ENCODE data around the gene PDCD6IP.
"Not testable (repeated sequence)": the region's sequence is repeated elsewhere in the genome, so short reads cannot be mapped to it uniquely, and the experiment has no call there.

DNA sequence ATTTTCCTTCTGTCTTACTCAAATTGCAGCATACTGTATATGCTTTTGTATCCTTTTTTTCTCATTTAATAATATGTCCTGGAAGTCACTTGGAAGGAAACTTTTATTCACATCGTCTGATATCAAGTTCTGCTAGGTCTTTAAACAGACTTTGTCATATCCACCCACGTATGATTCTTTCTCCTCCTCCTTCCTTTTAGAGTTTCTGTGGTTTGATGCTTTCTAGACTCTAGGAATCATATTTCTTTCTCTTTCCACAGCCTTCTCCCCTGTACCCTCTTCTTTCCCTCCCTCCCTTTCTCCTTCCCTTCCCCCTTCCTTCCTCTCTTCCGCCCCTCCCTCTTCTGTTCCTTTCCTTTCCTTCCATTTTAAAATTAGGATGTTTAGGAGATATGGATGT lies 52.2 kb downstream of the PDCD6IP start:
- TF ChIP-seq, protein P1, sequence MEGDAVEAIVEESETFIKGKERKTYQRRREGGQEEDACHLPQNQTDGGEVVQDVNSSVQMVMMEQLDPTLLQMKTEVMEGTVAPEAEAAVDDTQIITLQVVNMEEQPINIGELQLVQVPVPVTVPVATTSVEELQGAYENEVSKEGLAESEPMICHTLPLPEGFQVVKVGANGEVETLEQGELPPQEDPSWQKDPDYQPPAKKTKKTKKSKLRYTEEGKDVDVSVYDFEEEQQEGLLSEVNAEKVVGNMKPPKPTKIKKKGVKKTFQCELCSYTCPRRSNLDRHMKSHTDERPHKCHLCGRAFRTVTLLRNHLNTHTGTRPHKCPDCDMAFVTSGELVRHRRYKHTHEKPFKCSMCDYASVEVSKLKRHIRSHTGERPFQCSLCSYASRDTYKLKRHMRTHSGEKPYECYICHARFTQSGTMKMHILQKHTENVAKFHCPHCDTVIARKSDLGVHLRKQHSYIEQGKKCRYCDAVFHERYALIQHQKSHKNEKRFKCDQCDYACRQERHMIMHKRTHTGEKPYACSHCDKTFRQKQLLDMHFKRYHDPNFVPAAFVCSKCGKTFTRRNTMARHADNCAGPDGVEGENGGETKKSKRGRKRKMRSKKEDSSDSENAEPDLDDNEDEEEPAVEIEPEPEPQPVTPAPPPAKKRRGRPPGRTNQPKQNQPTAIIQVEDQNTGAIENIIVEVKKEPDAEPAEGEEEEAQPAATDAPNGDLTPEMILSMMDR (IDR thresholded peaks at IDR 0.05): not testable (repeated sequence)
- not testable (repeated sequence) for TF ChIP-seq POLR2AphosphoS5 (IDR thresholded peaks at IDR 0.05; ENCODE audit: low read depth, low read length)
- TF ChIP-seq, protein P2, sequence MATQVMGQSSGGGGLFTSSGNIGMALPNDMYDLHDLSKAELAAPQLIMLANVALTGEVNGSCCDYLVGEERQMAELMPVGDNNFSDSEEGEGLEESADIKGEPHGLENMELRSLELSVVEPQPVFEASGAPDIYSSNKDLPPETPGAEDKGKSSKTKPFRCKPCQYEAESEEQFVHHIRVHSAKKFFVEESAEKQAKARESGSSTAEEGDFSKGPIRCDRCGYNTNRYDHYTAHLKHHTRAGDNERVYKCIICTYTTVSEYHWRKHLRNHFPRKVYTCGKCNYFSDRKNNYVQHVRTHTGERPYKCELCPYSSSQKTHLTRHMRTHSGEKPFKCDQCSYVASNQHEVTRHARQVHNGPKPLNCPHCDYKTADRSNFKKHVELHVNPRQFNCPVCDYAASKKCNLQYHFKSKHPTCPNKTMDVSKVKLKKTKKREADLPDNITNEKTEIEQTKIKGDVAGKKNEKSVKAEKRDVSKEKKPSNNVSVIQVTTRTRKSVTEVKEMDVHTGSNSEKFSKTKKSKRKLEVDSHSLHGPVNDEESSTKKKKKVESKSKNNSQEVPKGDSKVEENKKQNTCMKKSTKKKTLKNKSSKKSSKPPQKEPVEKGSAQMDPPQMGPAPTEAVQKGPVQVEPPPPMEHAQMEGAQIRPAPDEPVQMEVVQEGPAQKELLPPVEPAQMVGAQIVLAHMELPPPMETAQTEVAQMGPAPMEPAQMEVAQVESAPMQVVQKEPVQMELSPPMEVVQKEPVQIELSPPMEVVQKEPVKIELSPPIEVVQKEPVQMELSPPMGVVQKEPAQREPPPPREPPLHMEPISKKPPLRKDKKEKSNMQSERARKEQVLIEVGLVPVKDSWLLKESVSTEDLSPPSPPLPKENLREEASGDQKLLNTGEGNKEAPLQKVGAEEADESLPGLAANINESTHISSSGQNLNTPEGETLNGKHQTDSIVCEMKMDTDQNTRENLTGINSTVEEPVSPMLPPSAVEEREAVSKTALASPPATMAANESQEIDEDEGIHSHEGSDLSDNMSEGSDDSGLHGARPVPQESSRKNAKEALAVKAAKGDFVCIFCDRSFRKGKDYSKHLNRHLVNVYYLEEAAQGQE (IDR thresholded peaks at IDR 0.05; ENCODE audit: insufficient read depth in 1 of 2, low read depth in 2 of 2, low read length in 1 of 2): not testable (repeated sequence)
